GM06990 (cell line): Measurements from ENCODE around the gene CDC73.

Source experiments
- DNase-seq: peaks from one replicate; pipeline ENCODE4 v3.0.0-alpha.2; 2011; ENCODE audit not compliant: insufficient read length; ENCODE audit errors: extremely low read depth
- H3K27me3 ChIP-seq: replicated peaks from 2 replicates; pipeline ENCODE4 v1.6.0; 2011; ENCODE audit warnings: low read length; ENCODE audit not compliant: control insufficient read depth, insufficient read depth
- H3K36me3 ChIP-seq: 2 replicates; pipeline ENCODE4 v1.5.1; 2011; ENCODE audit warnings: low read length; ENCODE audit not compliant: control insufficient read depth, insufficient read depth
- H3K4me3 ChIP-seq: replicated peaks from 2 replicates; pipeline ENCODE4 v1.5.1; 2011; ENCODE audit warnings: low read depth, mild to moderate bottlenecking, control low read depth, low read length
- TF ChIP-seq, protein P1 (sequence below): IDR thresholded peaks from 2 replicates; pipeline ENCODE4 v1.5.1; 2011; ENCODE audit warnings: low read length, control low read depth, mild to moderate bottlenecking, inconsistent platforms; ENCODE audit not compliant: insufficient read depth, poor library complexity, severe bottlenecking

CDC73 gene

DNA sequence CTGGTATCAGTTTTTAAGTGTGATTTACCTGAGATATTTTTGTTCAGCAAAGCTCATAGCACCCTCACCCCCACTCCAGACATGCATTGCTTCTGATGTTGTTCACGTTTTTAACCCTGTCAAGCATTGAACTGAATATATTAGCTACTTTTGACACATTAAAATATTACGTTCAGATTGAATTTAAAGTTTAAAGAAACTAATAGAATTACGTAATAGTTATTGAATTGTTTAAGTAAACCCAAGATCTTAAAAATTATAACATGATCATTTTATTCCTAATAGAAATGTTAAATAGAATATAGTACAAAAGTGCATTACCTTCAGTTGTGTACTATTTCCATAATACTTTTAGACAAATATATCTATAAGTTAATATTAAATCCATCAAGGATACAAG is 35.5 kb upstream of the CDC73 start:
- TF ChIP-seq, protein P1, sequence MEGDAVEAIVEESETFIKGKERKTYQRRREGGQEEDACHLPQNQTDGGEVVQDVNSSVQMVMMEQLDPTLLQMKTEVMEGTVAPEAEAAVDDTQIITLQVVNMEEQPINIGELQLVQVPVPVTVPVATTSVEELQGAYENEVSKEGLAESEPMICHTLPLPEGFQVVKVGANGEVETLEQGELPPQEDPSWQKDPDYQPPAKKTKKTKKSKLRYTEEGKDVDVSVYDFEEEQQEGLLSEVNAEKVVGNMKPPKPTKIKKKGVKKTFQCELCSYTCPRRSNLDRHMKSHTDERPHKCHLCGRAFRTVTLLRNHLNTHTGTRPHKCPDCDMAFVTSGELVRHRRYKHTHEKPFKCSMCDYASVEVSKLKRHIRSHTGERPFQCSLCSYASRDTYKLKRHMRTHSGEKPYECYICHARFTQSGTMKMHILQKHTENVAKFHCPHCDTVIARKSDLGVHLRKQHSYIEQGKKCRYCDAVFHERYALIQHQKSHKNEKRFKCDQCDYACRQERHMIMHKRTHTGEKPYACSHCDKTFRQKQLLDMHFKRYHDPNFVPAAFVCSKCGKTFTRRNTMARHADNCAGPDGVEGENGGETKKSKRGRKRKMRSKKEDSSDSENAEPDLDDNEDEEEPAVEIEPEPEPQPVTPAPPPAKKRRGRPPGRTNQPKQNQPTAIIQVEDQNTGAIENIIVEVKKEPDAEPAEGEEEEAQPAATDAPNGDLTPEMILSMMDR = no peak
- no peak overlapping the region for H3K4me3 ChIP-seq
- no peaks in the 10 kb centered on the region for H3K27me3 ChIP-seq
- DNase-seq = no peak
- H3K36me3 ChIP-seq = no peaks in the 10 kb centered on the region; the same call in 1 of the 2 replicates

DNA sequence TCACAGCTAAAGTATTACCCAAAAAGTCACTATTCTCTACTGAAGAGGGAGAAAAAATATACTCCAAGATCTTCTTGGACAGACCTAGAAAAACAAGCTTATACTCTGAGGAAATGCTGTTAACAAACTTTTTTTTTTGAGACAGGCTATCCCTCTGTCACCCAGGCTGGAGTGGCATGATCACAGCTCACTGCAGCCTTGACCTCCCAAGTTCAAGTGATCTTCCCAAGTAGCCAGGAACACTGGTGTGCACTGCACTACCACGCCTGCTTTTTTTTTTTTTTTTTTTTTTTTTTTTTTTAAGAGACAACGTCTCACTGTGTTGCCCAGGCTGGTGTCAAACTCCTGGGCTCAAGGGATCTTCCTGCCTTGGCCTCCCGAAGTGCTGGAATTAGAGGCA is 33.9 kb upstream of the CDC73 start:
- H3K4me3 ChIP-seq = no peak overlapping the region
- H3K27me3 ChIP-seq = no peaks in the 10 kb centered on the region
- DNase-seq = no peak
- TF ChIP-seq, protein P1 = no peak
- no peaks in the 10 kb centered on the region; the same call in 1 of the 2 replicates for H3K36me3 ChIP-seq

DNA sequence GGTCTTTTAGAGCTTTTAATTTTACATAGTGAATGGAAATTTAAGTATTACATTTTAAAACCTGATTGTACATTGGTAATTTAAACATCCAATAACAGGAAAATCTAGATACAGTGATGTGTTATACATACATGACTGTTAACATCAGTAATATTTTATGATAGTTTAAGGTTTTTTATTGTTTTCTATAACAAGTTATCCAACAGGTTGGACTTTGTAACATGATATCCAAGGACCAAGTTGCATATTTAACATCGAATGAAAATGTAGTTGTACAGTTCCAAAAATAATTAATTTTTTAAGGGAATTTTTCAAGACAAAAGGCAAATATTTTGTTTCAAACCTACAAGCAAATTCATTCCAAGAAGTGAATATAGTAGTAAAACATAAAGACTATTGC is 31.0 kb upstream of the CDC73 start:
- no peak for DNase-seq
- peaks cover 2% of the 10 kb centered on the region for H3K36me3 ChIP-seq
- no peaks in the 10 kb centered on the region for H3K27me3 ChIP-seq
- no peak overlapping the region for H3K4me3 ChIP-seq
- TF ChIP-seq, protein P1 = no peak

DNA sequence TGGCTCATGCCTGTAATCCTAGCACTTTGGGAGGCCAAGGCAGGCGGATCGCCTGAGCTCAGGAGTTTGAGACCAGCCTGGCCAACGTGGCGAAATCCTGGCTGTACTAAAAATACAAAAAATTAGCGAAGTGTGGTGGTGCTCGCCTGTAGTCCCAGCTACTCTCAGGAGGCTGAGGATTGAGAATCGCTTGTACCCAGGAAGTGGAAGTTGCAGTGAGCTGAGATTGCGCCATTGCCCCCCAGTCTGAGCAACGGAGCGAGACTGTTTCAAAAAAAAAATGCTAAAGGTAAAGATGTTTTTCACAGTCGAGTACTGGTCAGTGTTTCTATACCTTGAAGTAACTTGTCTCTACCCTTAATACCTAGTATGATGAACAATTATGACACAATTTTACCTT is 27.7 kb upstream of the CDC73 start:
- Histone ChIP-seq H3K27me3 (no peaks in the 10 kb centered on the region), H3K4me3 (no peak overlapping the region), H3K36me3 (peaks cover 2% of the 10 kb centered on the region)
- no peak for DNase-seq
- TF ChIP-seq, protein P1 = no peak

DNA sequence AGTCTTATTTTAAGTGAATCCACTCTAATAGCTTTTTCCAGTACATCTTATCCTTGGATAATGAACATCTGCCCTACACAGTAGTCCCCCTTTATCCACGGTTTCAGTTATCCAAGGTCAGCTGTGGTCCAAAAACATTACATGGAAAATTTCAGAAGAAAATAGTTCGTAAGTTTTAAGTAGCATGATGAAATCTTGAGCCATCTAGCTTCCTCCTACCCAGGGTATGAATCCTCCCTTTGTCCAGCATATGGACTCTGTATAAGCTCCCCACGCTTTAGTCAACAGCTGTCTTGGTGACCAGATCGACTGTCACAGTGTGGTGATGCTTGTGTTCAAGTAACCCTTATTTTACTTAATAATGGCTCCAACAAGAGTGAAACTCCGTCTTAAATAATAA is 19.2 kb upstream of the CDC73 start:
- no peaks in the 10 kb centered on the region for H3K27me3 ChIP-seq
- TF ChIP-seq, protein P1 = no peak
- no peaks in the 10 kb centered on the region for H3K36me3 ChIP-seq
- DNase-seq = no peak
- H3K4me3 ChIP-seq = no peak overlapping the region
